Measurements from ENCODE around the gene PROZ. TPM values are rescaled to one million over a fixed set of nuclear protein-coding genes. Genes with fewer than 3 reads are reported as not detected.

PROZ gene
- total RNA-seq, 2 experiments from 2014 or later, result not detected

DNA sequence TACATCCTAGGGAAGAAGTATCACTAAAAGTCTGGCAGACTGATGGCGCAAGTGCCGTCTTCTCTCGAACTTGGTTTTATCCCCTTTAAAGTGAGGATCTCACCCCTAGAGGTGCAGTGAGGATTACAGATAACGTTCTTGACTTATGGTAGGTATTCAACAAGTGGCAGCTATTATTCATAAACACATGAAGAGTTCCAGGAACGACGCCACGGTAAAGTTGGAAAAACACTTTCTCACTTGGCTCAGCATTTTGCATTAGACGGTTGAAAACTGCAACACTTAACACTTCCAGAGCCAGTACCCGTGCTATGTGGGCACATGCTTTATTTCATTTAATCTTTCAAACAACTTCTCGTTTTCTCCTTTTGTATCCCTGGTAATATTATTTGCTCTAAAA is 8.7 kb downstream of the PROZ start:
- H3K9me3 Mint-ChIP-seq, result peaks cover 2% of the 10 kb centered on the region
- no peaks in the 10 kb centered on the region for H3K27me3 Mint-ChIP-seq
- ATAC-seq (no peak), DNase-seq (no peak)
- H3K4me3 Mint-ChIP-seq, result no peak overlapping the region
- ChIA-PET POLR2A (interaction anchor here (0.6 kb wide), 1 partner anchor 40 kb away, joined by 3 read pairs; no protein-coding TSS in a partner anchor), CTCF (no interaction called here)
- intact Hi-C loops (cut with micrococcal nuclease), result no loop called here
- H3K4me1 Mint-ChIP-seq (ENCODE audit: low read depth), result peaks cover 23% of the 10 kb centered on the region
- H3K36me3 Mint-ChIP-seq (ENCODE audit: low read depth), result peaks cover 25% of the 10 kb centered on the region
- TF ChIP-seq, protein P1, sequence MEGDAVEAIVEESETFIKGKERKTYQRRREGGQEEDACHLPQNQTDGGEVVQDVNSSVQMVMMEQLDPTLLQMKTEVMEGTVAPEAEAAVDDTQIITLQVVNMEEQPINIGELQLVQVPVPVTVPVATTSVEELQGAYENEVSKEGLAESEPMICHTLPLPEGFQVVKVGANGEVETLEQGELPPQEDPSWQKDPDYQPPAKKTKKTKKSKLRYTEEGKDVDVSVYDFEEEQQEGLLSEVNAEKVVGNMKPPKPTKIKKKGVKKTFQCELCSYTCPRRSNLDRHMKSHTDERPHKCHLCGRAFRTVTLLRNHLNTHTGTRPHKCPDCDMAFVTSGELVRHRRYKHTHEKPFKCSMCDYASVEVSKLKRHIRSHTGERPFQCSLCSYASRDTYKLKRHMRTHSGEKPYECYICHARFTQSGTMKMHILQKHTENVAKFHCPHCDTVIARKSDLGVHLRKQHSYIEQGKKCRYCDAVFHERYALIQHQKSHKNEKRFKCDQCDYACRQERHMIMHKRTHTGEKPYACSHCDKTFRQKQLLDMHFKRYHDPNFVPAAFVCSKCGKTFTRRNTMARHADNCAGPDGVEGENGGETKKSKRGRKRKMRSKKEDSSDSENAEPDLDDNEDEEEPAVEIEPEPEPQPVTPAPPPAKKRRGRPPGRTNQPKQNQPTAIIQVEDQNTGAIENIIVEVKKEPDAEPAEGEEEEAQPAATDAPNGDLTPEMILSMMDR (IDR thresholded peaks at IDR 0.05), result no peak
- H3K27ac Mint-ChIP-seq, result no peak overlapping the region

DNA sequence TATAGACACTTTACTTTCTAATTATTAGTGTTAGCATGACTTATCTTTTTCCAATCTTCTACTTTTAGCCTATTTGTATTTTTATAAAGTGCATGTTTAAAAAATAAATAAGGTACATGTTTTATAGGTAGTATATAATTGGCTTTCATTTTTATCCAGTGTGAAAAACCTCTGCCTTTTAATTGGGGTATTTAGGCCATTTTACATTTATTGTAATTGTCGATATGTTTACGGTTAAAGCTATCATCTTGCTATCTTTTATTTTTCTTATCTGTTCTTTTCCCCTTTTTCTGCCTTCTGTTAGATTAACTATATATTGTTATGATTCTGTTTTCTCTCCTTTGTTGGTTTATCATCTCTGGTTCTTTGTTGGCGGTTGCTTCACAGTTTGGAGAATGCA is 9.1 kb downstream of the PROZ start:
- H3K27ac Mint-ChIP-seq, result no peak overlapping the region
- ChIA-PET CTCF (no interaction called here), POLR2A (interaction anchor here (0.6 kb wide), 1 partner anchor 39 kb away, joined by 3 read pairs; no protein-coding TSS in a partner anchor)
- no peak overlapping the region for H3K4me3 Mint-ChIP-seq
- H3K4me1 Mint-ChIP-seq (ENCODE audit: low read depth), result peaks cover 23% of the 10 kb centered on the region
- intact Hi-C loops (cut with micrococcal nuclease), result no loop called here
- peaks cover 25% of the 10 kb centered on the region for H3K36me3 Mint-ChIP-seq (ENCODE audit: low read depth)
- peaks cover 2% of the 10 kb centered on the region for H3K9me3 Mint-ChIP-seq
- no peaks in the 10 kb centered on the region for H3K27me3 Mint-ChIP-seq
- TF ChIP-seq, protein P1 (IDR thresholded peaks at IDR 0.05), result no peak
- ATAC-seq (no peak), DNase-seq (no peak)

DNA sequence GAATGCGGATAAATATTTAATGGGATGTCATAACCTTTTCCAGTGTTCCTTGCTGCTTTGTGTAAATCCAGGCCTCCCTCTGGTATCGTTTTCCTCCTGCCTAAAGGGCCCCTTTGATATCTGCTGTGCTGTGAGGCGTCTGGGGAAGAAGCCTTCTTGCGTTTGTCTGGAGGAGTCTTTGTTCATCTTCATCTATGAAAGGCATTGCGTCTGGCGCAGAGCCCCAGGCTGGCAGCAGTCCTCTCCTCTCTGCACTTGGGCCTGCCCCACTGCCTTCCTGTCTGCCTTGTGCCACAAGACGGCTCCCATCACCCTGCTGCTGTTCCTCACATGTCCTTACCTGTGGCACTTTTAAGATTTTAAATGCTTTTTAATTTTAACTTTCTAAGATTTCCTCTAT is 9.8 kb downstream of the PROZ start:
- POLR2A ChIA-PET, result no interaction called here
- CTCF ChIA-PET, result no interaction called here
- peaks cover 21% of the 10 kb centered on the region for H3K4me1 Mint-ChIP-seq (ENCODE audit: low read depth)

DNA sequence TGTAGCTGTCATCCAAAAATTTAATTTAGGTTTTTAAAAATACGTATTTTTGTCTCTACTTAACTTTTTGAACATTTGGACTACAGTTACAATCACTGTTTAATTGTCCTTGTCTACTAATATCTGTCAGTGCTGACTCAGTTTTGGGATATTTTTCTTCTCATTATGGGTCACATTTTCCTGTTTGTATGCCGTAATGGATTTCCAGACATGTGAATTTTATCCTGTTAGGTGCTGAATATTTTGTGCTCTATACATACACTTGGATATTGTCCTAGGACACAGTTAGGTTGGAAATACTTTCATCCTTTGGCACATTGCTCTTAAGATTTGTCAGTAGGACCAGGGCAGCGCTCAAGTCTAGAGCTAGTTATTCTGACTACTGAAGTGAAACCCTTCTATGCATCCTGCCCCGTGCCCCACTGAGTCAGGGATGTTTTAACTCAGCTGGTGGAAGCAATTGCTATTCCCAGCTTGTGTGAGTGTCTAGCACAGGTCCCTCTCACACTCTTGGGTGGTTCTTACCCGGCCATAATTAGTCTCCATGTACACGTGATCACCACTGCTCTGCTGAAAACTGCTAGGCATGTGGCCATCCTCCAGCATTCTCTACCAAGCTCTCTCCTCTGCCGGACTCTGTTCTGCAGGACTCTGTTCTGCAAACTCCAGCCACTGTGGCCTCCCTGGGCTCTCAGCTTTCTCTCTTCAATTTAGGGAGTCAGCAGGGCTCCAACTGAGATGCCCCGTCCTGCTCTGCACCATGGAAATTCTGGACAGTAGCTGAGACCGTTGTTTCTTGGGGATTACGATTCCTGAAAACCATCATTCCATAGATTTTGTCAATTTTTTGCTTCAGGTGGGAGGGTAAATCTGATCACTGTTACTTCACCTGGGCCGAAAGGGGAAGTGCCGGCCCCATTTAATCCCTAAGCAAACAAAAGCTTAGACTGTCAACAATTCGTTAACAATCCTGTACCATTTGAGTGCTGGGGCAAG is 11.1 kb downstream of the PROZ start:
- CTCF ChIA-PET, result interaction anchor here (1.5 kb wide), 1 partner anchor 226 kb away, joined by 3 read pairs; no protein-coding TSS in a partner anchor
- Mint-ChIP-seq H3K27ac (no peak overlapping the region), H3K4me3 (no peak overlapping the region)

More for the DNA sequence above, 9.8 kb downstream of the PROZ start:
- Mint-ChIP-seq H3K4me3 (no peak overlapping the region), H3K9me3 (peaks cover 2% of the 10 kb centered on the region), H3K27ac (no peak overlapping the region), H3K27me3 (no peaks in the 10 kb centered on the region), H3K36me3 (ENCODE audit: low read depth) (peaks cover 25% of the 10 kb centered on the region)
- intact Hi-C loops (cut with micrococcal nuclease), result no loop called here
- ATAC-seq (no peak), DNase-seq (no peak)
- TF ChIP-seq, protein P1 (IDR thresholded peaks at IDR 0.05), result no peak

More for the DNA sequence above, 11.1 kb downstream of the PROZ start:
- no peaks in the 10 kb centered on the region for H3K27me3 Mint-ChIP-seq
- H3K4me1 Mint-ChIP-seq (ENCODE audit: low read depth), result peaks cover 15% of the 10 kb centered on the region
- peaks cover 29% of the 10 kb centered on the region for H3K36me3 Mint-ChIP-seq (ENCODE audit: low read depth)
- TF ChIP-seq, protein P1 (IDR thresholded peaks at IDR 0.05), result no peak
- ATAC-seq, result no peak
- DNase-seq, result no peak
- POLR2A ChIA-PET, result no interaction called here
- peaks cover 2% of the 10 kb centered on the region for H3K9me3 Mint-ChIP-seq
- intact Hi-C loops (cut with micrococcal nuclease), result no loop called here

All from activated CD8-positive, alpha-beta T cell treated with anti-CD3 and anti-CD28 coated beads for 36 hours (primary cell).